Superior temporal gyrus (tissue), 1 donor: Measurements from ENCODE around the gene SIGLEC9.

Experiments used
- DNase-seq: peaks from one replicate; pipeline ENCODE4 v3.0.0-alpha.2; 2016; ENCODE audit errors: extremely low spot score

The SIGLEC9 gene

DNA sequence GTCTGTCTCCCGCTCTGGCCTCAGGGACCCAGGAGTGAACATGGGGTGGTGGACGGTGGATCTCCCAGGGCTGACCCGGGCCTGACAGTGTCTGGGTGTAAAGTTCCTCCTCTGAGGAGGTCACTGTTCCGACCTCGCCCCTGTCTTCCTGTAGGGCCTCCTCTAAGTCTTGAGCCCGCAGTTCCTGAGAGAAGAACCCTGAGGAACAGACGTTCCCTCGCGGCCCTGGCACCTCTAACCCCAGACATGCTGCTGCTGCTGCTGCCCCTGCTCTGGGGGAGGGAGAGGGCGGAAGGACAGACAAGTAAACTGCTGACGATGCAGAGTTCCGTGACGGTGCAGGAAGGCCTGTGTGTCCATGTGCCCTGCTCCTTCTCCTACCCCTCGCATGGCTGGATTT is at the start of gene SIGLEC9:
Gene SIGLEC9 (plus strand): TSS at position 178 of the 400 bp plus-strand sequence. CDS start 69 bp downstream, at position 247.
- no peak for DNase-seq

GRCh38 chr19:51075998-51076397 is 48.7 kb upstream of the SIGLEC9 start:
- no peak for DNase-seq

- DNase-seq: no peak
Measured at GRCh38 chr19:51076631-51077213, 48.0 kb upstream of the SIGLEC9 start.

- no peak for DNase-seq
Measured at GRCh38 chr19:51078104-51078503, 46.6 kb upstream of the SIGLEC9 start.

- no peak for DNase-seq
Measured at GRCh38 chr19:51078731-51079130, 46.0 kb upstream of the SIGLEC9 start.

DNA sequence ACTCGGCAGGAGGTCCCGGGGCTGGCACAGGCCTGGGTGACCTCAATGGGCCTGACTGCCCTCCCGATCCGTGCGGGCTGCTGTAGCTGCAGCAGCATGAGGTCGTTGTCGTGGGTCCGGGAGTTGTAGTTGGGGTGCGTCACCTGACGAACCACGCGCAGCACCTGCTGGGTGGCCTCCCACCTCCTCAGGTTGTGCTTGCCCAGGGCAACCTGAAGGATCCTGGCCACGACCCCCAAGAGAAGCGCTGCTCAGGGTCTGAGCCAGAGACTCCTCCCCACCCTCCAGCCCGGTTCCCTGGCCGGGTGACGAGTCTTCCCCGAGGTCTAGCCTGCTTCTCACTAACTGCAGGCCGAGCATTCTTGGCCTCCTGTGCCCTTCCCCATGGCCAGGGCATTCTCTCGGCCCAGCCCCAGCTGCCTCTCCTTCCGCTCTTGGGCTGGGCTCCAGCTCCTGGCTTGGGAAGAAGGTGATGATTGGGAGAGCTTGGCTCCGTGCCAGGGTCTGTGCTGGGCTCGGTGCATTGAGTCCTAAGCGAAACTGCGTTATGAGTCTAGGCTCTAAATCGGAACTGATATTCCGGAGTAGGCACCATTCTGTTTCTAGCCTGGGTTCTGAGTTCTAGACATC is 45.1 kb upstream of the SIGLEC9 start:
- DNase-seq: no peak

GRCh38 chr19:51081476-51081875 is 43.2 kb upstream of the SIGLEC9 start:
- no peak for DNase-seq

GRCh38 chr19:51082611-51083010 is 42.1 kb upstream of the SIGLEC9 start, which contains the start of gene KLK14:
KLK14 (minus strand) TSS chr19:51082887; CDS start chr19:51082614, 273 bp downstream.
- no peak for DNase-seq

DNA sequence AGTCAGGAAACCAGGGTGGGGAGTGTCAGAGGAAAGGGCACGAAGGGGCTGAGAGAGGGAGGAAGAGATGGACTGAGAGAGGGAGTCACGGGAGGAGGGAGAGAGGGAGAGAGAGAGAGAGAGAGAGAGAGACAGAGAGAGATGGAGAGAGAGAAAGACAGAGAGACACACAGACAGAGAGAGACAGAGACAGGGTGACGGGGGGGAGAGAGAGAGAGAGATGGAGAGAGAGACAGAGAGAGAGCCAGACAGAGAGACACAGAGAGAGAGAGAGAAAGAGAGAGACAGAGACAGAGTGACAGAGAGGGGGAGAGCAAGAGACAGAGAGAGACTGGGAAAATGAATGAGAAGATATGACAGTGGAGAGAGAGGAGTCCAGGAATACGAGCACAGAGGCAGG is 41.5 kb upstream of the SIGLEC9 start:
- DNase-seq: no peak

- DNase-seq: no peak
Measured at GRCh38 chr19:51083783-51084182, 40.9 kb upstream of the SIGLEC9 start.

DNA sequence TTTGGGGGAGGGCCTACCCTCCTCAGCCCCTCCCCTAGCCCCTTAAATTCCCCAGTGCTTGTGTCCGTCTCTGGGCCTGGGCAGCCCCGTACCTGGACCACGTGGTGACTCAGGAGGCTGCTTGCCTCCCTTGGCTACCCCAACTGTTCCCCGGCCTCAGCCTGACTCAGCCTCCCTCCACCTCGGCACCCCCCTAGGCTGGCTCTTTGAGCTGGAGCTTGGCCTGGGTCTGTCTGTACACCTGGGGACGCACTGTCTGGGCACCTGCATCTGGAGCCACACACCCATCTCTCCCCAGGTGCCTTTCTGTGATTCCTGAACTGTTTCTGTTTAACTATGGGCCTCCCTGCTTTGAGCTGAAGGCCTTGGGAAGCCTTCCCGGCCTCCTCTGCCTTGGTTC is 40.2 kb upstream of the SIGLEC9 start:
- no peak for DNase-seq

GRCh38 chr19:51086153-51086850 is 38.4 kb upstream of the SIGLEC9 start:
- no peak for DNase-seq

DNA sequence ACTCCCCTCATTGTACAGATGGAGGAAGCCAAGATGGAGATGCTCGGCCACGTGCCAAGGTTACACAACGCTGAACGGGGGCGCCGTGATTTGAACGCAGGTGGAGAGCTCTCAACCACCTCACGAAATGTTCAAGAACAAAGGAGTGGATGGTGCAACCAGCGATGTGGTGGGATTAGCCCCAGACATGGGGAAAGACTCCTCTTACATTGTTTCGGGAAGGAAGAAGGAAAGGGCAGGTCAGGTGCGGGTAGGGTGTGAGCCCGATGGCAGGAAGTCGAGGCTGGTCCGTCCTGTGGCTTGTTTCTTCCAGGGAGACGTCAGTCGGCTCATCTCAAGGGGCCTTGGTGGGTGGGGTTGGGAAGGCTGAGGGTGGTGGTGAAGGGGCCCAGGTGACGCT is 34.9 kb upstream of the SIGLEC9 start:
- no peak for DNase-seq

- DNase-seq: no peak
Measured at GRCh38 chr19:51090471-51090870, 34.2 kb upstream of the SIGLEC9 start.

GRCh38 chr19:51091126-51091525 is 33.6 kb upstream of the SIGLEC9 start:
- DNase-seq: no peak

DNA sequence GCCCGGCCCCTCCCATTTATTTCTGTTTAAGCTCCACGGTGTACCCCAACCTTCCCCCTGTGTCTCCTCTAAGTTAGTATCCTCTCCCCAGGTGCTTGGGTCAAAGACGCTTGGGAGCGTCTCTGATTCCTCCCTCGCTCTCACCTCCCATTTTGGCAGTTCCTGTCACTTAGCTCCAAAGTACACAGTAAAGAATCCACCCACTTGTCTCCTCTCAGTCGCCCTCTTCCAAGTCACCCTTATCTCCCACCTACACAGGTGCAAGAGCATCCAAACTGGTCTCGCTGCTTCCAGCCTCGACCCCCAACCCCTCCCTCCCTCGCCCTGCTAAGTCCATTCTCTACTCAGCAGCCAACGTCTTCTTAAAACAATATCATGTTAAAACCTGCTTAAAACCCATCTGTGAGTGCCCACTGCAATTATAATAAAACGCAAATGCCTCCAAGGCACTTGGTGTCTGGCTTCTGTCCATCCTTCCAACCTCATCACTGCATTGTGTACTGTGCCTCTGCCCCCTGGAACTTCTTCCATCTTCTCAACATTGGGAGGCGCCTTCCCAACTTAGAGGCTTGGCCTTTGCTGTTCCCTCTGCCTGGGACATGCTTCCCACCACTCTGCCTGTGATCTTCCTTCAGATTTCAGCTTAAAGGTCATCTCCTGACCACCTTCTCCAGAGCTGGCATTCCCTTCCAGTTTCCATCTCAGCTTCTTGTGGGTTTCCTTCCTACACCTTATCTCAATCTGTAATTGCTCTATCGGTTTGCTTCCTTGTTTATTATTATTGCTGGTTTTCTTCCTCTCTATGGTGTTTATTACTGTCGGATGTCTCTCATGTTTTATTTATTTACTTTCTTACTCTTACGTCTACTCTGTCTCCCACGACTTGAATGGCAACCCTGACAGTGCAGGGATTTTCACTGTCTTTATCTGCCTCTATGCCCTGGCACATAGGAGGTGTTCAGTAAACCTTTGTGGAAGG is 32.5 kb upstream of the SIGLEC9 start:
- no peak for DNase-seq

- peak; percentile 10 for DNase-seq
Measured at GRCh38 chr19:51093101-51093500, 31.6 kb upstream of the SIGLEC9 start.

DNA sequence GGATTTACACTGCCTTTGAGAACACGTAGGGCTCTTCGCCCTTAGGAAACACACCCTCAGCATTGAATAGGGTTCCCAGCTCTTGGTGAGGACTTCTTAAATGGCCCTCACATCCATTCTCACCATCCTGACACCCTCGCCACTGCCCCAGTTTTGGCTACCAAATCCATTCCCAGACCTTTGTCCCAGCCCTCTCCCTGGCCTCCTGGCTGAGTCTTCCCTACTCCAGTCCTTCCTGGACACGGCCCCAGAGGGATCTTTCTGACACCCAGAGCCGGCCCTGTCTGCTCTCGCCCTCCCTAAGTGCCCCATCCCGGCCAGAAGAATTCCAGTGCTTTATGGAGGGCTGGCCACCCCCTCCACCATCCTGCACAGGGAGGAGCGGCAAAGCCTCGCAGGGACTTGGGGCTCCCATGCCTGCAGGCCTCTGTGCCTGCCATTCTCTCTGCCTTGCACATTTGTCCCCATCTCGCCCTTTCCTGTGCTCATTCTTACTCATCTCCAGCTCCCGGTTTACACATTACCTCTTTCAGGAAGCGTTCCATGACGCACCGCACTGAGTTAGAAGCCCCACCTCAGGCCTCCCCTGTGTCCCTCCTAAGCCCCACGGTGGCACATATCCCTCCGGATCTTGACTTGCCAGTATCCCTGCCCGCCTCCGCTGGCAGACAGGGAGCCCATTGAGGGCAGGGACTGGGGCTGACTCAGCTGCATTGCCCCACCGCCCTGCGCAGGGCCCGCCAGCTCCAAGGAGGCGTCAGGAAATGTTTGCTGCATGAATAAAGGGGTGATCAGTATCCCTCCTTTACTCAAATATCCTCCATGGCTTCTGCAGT is 31.0 kb upstream of the SIGLEC9 start:
- no peak for DNase-seq

DNA sequence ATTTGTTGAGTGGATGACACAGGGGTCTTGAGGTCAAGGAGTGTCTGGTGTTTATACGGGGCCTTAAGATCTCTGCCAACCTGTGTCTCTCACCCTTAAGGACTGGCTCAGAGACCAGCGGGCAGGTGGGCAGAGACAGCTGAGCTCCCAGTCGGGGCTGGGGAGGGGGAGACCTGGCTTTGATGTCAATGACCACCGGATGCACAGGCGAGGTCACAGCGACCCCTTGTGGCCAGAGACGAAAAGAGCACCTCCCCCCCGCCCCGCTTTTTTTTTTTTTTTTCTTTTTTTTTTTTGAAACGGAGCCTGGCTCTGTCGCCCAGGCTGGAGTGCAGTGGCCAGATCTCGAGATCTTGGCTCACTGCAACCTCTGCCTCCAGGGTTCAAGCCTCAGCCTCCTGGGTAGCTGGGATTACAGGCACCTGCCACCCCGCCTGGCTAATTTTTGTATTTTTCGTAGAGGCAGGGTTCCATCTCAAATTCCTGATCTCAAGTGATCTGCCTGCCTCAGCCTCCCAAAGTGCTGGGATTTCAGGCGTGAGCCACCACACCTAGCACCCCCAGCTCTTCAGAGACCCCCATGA is 29.9 kb upstream of the SIGLEC9 start:
- peak; percentile 14 for DNase-seq

- peak; percentile 15 for DNase-seq
Measured at GRCh38 chr19:51096473-51097165, 28.1 kb upstream of the SIGLEC9 start.
